NCI-H2196 (cell line): ENCODE data around the gene KLC4.
A peak's percentile ranks its signal among the peaks of the same experiment; 100 is the strongest.
"Not testable (repeated sequence)": the region's sequence is repeated elsewhere in the genome, so short reads cannot be mapped to it uniquely, and the experiment has no call there.

Experiments used
- DNase-seq: peaks from one replicate; lab custom pipeline; 2025; ENCODE audit not compliant: unreplicated experiment; lab: John Stamatoyannopoulos, UW

KLC4 gene

DNA sequence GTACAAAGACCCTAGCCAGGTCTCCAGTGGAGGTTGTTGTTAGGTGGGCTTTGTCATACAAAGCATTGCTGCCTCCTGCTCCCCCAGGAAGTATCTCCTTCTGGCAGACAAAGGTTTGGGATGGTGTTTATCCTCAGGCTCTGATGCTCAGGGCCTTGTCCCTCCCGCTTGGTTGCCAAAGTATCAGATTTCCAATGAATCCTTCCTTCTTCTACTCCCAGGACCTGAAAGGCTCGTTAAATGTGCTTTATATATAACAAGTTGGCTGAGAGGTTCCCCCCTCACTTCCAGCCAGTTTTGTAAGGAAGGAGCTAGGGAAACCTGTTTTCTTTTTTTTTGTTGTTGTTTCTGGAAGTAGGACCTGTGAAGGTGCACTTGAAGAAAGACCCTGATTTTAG is 31.1 kb downstream of the KLC4 start:
- DNase-seq = peak; percentile 29

DNA sequence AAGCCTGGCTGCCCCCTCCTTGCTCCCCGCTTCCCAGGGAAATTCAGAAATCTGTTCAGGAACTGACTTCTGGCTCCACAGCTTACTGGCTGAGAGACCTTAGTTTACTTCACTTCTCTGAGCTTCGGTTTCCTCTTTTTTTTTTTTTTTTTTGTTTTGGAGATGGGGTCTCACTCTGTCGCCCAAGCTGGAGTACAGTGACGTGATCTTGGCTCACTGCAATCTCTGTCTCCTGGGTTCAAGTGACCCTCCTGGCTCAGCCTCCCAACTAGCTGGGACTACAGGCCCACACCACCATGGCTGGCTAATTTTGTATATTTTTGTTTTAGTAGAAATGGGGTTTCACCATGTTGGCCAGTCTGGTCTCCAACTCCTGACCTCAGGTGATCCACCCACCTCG is 31.6 kb downstream of the KLC4 start:
- no peak for DNase-seq

DNA sequence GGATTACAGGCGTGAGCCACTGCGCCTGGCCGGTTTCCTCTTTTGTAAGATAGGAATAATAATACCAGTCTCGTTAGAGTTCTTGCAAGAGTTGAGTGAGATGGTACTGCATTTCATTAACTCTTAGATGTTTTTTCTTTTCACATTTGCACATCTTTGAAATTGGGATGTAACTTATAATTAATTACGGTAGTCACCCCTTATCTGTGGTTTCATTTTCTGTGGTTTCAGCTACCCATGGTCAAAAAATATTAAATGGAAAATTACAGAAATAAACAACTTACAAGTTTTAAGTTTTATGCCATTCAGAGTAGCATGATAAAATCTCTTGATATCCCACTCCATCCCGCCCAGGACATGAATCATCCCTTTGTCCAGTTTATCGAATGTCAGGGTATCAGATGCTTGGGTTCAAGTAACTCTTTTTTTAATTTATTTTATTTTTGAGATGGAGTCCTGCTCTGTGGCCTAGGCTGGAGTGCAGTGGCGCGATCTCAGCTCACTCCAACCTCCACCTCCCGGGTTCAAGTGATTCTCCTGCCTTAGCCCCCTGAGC is 32.1 kb downstream of the KLC4 start:
- DNase-seq = no peak

DNA sequence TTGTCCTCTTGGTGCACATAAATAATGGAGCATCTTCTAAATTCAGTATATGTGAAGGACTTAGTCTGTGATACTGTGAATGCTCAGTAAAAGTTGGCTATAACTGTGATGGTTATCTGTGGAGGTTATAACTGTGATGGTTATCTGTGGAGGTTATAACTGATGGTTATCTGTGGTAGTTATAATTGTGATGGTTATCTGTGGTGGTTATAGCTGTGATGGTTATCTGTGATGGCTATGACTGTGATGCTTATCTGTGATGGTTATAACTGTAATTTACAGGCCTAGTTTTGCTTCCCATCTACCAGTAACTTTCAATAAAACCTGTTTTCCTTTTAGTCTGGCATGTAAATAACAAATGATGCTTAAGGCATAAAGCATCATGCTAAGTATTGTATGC is 33.2 kb downstream of the KLC4 start:
- DNase-seq = no peak

DNA sequence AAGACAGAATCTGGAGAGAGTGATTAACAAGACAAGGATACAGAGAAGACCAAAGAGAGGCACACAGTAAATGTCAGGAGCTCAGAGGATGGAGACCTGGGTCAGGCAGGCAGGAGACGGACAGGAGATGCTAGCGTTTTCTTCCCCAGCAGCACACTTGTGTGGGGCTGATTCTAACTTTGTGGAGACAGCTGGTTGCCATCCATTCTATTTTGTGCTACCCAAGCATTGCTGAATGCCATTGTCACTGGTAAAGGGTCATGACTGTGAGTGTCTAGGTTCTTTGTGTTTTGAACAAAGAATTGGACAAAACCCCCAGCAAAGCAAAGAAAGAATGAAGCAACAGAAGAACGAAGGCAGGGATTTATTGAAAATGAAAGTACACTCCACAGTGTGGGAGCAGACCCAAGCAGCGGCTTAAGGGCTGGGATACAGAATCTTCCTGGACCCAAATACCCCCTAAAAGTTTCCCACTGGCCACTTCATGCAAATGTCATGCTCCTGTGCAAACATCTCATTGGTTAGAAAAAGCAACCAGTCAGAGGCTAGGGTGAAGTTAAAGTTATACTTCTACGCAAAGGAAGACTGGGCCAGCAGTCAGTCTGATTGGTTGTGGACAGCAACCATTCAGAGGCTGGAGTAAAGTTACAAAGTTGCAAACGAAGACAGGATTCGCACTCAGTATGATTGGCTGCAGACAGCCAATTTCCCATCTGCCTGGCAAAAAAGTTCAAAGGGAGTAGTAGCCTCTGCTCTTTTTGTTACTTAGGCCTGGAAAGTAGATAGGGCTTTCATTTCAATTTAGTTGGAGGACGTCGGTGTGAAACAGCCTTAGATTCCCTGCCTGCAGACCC is 34.2 kb downstream of the KLC4 start:
- DNase-seq = no peak

DNA sequence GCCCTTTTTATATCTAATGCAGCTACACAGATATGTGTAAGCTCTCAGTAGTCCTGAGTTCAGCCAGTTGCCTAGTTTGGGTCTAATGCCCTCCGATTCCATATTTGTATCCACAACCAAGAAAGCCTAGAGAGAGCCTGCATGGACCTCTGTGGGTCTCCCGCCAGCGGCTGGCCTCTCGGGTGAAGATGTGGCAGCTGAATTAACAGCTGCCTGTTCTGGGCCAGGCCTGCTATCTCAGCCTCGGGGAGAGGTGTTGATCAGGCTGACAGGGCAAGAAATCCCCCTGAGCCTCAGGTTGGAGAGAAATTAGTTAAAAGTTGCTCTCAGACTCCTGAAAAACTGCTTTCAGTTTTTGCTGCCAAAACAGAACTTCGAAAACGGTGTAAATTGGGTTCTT is 36.5 kb downstream of the KLC4 start:
- DNase-seq = no peak

DNA sequence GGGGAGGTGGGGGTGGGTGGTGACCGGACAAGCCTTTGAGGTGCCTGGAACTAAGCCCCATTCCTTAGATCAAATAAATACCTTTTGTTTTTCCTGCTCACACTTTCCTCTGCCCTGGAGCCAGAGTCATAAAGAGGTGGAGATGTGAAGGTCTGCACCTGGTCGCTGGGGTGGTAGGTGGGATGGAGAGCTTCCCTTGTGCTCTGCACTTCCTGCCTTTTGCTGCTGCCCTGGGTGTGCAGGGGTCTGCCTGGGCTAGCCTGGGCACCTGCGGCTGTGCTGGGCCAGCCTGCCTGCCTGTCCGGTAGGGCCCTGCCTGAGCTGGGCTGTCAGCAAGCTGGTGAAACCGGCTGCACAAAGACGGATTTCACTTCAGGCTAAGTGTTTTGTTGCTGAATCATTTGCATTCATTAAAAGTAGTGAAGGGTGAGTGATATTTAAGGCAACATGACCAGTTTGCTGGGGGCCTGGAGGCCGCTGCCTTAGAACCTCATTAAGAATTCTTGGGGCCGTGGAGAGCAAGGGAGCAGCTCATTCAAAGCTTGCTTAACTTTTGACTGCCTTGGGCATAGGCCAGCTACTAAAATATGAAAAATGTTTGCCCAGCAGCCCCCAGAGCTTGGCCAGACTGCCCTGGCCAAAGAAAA is 37.1 kb downstream of the KLC4 start:
- no peak for DNase-seq

DNA sequence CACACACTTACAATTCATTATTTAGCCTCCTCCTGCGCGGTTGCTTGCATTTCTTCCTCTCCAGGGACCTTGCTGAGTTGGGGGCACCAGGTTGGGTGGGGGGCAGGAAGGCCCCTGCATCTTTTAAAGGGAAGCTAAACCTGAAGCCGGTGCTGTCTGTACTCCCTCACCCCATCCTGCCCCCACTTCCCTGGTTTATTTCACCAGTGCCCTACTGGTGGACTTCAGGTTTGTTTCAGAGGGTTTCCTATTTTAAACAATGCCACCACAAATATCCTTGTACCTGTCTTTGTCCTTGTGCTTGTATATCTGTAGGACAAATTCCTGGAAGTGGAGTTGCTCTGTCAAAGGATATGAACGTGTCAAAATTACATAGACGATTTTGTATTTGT is 37.7 kb downstream of the KLC4 start:
- no peak for DNase-seq

DNA sequence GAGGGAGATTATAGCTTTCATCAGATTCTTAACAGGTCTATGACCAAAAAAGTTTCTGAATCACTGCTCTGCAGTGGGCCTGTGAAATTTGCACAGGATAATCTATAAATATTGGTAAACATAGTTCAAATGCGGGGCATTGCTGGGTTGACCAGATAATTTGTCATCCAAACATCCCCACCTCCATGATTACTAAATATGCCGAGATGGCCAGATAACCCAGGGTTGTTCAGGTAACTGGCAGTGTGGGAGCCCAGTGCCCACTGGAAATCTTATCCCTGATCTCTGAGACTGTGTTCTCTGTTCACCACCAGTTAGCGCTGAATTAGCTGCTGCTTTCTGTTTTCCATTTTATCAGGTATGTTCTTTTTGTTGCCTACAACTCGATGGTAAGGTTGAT is 38.1 kb downstream of the KLC4 start:
- DNase-seq = no peak

DNA sequence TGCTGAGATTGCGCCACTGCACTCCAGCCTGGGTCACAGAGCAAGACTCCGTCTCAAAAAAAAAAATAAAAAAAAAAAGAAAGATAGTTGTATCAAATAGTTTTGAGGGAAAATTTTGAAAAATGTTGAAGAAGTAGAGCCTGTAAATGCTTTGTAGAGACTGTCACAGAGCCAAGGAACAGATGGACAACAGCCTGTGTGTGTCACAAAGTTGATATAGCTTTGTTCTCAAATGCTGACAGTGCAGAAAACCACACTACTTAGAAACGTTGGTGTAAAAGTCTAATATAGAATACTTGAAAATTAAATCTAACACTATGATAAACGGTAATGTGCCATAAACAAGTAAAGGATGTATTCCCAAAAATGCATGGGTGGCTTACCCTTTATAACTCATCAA is 42.1 kb downstream of the KLC4 start:
- no peak for DNase-seq

DNA sequence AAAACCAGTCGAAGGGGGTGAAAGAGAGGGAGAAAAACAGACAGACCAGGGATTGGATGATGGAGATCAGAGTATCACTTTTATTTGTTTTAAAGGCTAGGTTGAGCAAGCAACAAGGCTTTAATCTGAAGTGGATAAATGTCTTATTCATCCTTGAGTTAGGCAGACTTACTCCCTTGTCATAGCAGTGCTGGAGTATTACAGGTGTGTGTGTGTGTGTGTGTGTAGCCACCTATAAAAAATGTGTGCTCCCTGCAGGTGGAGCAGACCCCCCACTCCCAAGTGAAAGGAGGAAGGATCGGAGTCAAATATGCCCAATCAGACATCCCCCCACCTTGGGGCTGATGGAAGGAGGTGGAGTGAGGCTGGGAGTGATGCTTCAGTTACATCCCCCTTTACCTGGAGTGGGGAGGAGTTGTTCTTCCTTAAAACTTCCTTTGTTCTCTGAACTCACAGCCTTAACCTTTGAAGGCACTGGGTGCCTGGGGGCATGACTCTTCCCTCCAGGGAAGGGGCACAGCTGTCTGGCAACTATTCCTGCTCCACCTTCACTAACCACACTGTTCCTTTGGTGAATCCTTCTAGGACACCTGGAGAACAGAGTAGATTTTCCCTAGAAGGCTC is 43.9 kb downstream of the KLC4 start:
- DNase-seq = no peak

DNA sequence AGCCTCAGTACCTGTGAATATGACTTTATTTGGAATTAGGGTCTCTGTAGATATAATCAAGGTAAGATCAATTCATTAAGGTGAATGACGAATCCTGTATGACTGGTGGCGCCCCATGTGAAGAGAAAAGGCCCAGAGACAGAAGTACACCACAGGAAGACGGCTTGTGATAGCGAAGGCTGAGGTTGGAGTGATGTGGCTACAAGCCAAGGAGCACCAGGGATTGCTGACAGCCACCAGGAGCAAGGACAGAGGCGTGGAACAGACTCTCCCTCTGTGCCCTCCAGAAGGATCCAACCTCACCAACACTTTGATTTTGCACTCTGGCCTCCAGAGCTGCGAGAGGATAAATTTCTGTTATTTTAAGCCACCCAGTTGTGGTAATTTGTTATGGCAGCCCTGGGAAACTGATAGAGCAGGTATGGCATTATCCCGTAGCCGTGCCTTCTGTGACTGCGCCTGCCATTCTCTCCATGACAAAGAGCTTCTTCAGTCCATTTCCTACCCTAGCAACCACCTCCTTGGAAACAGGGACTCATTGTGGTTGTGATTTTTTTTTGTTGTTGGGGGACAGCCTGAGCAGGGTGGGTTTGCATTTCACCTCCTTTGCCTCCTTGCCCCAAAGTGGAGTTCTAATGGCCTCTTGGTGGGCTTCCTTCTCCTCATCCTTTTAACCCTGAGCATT is 46.2 kb downstream of the KLC4 start:
- DNase-seq = no peak

DNA sequence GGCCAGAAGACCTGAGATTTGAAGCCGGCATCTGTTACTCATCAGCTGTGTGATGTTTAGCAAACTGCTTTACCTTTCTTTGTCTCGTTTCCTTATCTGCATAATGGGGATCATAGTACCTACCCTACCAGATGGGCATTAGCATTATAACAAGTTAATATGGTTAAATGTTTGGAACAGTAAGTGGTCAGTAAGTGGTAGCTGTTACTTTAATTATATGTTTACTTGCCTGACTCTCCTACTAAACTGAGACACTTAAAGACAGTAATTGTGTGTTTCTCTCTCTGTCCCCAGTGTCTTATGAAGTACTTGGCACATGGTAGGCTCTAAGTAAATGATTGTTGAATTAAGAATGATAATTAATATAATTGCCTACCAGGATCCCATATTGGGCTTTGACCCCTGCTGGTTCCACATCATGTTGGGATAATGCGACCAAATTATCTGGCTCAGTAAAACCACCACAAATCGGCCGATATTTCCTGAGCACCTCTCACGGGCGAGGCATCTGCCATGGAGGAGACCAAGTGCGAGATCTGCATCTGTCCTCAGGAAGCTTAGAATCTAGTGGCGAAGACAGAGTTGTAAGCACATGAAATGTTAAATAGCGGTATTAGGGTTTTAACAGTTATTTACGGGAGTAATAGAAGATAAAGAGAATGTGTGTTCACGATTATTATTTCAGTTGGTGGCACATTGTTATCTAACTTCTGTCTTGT is 48.1 kb downstream of the KLC4 start:
- DNase-seq = no peak

DNA sequence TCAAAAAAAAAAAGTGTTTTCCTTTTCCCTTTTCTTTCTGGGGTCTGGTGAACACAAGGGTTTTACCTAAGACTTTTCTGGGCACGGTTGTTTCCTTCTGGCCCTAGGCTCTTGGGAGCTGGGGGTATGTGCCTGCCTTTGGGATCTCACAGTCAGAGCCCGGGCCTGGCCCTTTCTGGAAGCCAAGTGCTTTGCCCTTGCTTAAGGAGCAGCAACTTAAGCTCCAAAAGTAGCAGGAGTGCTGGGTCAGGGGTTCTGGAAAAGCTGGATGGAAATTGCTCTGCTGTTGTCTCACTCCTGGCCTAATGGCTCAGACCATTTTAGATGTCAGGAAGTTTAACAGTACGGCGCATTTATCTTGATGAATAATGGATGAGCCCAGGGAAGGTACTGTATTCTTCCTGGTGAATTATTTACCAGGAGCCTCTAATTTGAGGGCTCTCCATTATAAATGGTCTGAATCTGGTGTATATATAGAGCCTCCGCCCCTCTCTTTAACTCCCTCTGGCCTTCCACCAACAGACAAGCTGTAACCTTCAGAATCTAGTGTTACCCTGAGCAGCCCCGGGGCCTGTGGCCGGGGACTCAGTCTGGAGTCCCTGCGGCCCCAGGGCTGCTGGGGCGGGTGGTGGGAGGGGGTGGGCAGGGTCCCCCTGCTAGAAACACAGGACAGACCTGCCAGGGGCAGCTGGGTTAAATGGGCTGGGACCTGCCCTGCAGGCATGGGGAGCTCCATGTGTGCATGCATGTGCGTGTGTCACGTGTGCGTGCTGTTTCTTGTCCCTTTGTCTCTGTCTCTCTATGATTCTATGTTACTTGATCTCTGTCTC is 54.2 kb downstream of the KLC4 start:
- DNase-seq = no peak

DNA sequence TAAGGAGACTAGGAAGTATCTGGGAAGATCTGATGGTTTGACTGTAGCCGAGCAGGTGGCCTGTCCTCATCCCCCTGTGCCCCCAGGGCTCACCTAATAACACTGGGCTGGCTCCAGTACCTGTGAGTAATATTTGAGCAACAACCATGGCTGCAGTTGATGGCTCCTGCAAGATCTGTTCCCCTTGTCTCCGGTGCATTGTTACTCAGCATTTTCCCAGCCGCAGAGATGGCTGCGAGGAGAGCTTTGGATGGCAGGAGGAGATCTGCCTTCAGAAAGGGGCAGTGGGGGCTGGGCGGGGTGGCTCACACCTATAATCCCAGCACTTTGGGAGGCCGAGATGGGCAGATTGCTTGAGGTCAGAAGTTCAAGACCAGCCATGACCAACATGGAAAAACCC is 55.9 kb downstream of the KLC4 start:
- no peak for DNase-seq

DNA sequence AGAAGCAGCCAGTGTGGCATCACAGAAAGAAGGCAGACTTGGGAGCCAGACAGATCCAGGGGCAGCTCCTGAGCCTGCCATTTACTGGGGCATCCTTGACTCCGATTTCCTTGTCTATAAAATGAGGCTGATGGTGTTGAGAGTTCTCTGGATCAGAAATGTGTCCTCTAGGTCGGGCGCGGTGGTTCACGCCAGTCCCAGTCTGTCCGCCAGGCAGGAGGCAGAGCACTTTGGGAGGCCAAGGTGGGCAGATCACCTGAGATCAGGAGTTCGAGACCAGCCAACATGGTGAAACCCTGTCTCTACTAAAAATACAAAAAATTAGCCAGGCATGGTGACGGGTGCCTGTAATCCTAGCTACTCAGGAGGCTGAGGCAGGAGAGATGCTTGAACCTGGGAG is 58.0 kb downstream of the KLC4 start:
- DNase-seq = not testable (repeated sequence)

DNA sequence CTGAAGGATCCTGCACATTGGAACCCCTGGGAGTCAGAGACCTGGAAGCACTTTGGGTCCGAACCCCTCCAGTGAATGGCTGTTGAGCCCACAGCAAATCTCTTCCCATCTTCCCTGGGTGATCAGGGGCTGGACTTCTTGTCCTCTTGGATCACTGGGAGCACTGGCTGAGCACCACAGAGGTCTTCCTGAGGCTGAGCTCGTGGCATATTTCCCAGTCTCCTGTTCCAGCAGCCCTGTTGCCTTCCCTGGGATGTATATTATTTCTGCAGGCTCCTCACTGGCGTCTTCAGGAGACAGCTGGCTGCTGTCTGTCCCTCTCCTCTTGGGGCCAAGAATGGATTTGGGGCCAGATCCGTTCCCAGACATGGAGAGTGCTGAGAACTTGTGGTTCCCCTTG is 60.1 kb downstream of the KLC4 start:
- DNase-seq = no peak

DNA sequence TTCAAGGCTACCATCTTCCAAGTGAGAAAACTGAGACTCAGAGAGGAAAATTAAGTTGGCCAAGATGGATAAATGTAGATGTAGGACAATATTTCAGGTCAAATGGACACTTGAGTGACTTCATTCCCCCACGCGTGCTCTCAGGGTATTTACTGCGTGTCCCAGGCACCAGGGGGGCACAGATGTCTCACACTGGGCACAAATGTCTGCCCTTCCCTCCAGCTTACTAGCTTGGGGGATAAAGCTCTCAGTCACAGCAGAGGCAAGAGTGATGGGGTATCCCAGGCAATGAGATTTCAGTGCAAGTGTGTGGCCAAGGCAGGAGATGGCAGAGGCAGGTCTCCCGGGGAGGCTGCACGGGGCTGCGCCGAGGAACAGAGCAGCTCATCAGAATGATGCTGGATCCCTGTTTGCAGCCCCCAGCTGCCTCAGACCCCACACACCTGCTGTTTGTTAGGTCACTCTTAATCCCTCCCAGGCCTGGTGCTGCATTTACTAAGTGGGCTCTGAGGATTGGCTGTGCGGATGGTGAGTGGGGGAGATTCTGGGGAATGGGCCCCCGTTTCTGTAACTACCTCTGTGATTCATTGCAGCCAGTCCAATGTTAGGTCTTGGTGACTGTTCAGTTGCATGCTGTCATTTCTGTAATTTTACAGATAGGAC is 60.8 kb downstream of the KLC4 start:
- no peak for DNase-seq
